HG03135 (cell line): ENCODE measurements around the gene ITFG2.
"Not testable (repeated sequence)": the region's sequence is repeated elsewhere in the genome, so short reads cannot be mapped to it uniquely, and the experiment has no call there.

ENCODE experiments used
- ATAC-seq: cut with Tn5 transposase; IDR thresholded peaks from one replicate; pipeline ENCODE4 v1.9.1; 2021; ENCODE audit warnings: mild to moderate bottlenecking, moderate library complexity; ENCODE audit not compliant: unreplicated experiment

The ITFG2 gene

DNA sequence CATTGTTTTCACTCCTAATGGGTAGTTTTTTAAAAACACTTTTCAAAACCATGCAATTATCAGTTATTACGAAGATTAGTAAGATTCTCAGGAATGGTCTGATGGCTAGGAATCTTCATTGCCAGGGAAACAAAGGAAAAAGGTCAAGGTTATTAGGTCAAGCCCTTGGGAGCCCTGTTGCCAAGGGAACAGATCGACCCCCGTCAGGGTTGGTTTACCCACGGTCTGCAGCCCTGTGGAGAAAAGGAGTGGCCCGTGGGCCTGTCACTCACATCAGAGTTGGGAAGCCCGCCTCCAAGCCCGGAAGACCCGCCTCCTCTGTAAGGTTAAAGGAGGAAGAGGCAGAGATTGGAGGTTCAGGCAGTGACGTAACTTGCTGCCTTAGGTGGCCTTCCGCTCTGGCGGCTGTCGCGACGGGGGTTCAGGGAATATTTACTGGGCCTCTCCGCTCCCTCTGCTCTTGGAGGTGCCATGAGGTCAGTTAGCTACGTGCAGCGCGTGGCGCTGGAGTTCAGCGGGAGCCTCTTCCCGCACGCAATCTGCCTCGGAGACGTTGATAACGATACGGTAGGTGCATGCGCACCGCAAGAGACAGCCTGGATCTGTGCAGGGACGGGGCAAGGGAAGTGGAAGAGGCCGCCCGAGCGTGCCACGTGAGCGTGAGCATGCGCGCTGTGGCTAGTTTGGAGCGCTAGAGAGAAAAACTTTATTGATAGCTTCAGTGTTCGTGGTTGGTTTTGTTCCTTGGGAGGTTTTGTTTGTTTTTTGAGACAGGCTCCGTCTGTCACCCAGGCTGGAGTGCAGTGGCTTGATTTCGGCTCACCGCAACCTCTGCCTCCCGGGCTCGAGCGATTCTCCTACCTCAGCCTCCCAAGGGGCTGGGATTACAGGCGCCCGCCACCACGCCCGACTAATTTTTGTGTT, at the start of gene ITFG2:
Gene ITFG2, plus strand, starts transcription at position 379 of the 924 bp plus-strand sequence. Its CDS starts 93 bp downstream, at position 472.
- ATAC-seq: peak; percentile 90

DNA sequence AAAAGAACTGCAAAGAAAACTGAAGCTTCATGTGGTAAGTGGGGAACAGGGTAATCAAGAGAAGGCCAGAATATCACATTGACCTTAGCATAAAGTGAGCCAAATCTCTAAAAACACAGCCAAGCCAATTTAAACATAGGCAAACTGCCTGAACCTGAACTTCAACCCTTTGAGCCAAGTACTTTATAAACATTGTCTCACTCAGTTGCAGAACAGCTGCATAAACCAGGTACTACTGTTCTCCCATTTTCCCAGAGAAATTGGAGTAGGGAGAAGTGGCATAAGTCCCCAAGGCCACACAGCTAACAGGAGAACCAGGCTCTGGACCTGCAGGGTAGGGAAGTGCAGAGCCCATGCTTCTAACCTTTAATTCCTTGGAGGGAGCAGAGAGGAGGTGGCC, 48.1 kb upstream of the ITFG2 start:
- no peak for ATAC-seq

DNA sequence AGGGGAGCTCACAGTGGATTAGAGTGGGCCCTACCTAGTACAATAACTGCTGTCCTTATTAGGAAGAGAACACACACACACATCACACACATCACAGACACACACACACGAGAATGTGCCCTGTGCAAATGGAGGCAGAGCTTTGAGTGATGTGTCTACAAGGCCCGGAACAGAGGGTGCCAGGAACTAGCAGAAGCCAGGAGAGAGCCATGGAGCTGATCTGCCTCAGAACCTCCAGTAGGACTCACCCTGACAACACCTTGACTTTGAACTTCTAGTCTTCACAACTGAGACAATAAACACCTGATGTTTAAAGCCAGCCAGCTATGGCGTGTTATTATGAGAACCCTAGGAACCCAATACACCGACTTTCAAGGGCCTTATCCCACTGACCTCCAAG, 47.4 kb upstream of the ITFG2 start:
- no peak for ATAC-seq

DNA sequence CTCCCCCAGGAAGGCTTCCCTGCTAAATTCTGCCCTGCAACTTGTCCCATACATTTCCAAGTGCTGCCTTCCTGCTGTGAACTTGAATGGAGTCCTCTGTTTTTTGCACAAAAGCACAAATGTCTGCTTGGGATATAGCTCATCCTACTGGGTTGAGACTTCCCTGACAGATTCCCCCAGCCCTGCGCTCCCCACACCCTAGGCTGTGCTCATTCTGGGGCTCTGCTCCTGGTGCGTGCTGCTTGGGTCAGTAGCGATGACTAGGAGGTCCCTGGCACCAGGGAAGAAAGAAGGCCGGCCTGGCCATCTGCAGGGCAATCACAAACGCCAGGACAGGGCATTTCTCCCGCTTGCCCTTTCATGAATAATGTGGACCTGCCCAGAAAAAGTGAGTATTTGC, 46.9 kb upstream of the ITFG2 start:
- no peak for ATAC-seq

DNA sequence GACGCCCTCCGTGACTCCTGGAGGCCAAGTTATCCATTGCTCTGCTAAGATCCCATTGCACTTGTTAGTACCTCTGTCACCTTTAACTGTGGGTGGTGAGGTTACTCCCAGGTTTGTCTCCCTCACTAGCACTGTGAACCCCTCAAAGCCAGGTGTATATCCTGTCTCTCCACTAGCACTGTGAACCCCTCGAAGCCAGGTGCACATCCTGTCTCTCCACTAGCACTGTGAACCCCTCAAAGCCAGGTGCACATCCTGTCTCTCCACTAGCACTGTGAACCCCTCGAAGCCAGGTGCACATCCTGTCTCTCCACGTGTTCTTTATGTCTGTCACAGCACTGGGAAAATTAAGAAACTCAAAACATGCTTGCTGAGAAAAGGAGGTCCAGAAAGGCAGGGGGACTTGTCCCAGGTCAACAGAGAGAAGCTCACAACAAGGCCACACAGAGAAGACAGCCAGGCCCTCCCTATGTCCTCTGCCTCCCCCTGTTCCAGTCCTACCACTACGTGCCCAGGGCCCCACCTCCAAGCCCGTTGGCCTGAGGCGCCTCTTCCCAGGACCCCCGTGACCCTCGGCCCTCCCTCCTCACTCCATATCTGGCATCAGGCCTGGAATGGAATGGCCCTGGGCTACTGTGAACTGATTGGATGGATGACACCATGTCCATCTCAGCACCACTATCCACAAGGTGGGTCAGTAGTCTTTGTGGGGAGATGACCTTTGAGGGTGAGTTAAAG, 44.1 kb upstream of the ITFG2 start:
- ATAC-seq: no peak

DNA sequence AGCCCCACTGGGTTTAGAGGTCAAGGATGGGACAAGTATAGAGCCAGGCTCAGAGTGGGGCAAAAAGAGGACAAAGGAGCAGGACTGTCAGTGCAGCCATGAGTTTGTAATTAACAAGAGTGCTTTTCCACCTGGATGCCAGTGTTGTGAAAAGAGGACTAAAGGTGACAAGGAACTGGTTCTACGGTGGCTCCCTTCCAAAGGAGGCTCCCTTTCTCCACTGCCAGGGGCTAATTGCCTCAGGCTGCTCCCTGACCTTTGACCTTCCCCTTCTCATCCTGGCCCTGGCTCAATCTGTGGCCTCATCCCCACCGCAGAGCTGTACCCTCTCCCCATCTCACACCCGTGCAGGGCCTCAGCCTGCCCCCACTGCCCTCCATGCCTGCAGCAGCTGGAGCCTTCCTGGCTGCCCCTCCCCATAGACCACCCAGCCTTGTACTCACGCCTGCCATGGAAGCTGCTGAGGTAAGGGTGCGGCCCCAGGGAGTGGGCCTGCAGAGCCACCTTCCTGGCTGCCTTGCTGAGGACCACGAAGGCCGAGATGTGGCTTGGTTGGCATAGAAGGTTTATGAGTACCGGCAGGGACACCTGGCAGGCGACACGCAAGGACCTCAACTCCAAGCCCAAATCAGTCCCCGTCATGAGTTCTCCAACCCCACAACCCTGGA, 42.5 kb upstream of the ITFG2 start:
- ATAC-seq: no peak

DNA sequence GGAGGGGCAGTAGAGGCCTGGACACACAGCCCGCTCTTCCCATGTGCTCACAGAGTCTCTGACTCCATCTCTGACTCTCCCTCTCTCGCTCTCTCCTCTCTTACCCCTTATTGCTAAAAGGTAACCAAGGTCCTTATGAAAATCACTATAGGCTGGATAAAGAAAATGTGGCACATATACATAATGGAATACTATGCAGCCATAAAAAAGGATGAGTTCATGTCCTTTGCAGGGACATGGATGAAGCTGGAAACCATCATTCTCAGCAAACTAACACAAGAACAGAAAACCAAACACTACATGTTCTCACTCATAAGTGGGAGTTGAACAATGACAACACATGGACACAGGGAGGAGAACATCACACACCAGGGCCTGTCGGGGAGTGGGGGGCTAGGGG, 41.9 kb upstream of the ITFG2 start:
- ATAC-seq: not testable (repeated sequence)

DNA sequence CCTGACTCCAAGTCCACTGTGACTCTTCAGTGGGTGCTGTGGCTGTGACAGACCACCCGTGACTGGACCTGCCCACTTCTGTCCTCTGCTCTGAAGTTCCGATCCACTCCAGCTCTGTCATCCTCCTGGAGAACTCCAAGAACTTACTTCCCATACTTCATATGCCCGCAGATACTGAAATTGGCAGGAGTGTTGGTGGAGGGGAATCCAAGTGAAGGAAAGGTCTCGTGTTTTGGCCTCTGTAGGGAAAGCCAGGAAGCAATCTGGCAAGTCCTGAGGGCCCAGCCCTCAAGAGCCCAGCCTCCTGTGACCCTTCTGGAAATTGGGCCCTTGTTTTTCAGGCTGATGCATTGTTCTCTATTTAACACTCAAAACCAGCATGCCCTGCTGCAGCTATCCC, 40.1 kb upstream of the ITFG2 start:
- ATAC-seq: no peak

DNA sequence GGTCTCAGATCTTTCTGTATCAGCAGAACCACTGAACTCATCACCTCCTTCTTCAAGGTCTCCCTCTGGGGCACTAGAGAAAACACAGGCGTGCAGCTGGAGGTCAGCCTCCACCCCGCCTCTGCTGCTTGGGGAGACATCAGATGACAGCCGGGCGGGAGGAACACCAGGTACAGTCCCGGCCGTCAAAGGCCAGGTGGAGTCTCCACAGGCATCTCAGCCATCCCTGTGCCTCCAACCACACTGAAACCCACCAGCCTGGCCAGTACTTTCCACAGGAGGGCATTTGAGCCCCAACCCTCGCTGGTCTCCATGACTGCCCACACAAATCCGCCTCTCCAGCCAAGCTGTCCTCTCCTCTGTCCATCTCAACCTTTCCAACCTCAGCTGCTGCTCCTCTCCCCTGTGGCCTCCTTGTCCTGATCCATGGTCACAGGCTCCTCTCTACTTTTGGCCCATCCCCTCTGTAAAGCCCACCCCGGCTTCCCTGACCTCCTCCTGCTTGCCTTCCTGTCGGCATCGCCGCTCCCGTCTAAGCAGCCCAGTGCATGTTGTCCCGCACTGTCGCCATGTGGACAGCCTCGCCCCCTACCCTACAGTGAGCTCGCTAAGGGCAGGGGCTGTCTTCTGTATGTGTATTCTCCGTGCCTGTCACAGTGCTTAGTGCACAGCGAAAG, 39.1 kb upstream of the ITFG2 start:
- ATAC-seq: no peak

DNA sequence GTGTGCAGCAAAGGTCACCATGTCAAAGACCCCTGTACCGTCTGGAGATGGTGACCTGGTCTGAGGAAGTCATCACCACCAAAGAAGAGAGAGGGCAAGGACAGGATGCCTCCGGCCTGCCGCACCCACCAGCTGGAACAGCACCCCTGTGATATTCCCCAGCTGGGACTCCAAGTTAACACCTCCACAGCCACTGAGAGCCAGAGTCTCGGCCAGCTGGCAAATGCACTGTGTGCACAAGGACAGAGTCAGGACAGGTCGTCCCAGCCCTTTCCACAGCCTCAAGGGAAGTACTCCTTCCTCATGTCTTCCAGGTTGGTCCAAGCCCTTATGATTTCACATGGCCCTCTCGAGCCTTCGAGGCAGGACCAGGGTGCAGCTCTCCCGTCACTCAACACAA, 37.0 kb upstream of the ITFG2 start:
- ATAC-seq: no peak

DNA sequence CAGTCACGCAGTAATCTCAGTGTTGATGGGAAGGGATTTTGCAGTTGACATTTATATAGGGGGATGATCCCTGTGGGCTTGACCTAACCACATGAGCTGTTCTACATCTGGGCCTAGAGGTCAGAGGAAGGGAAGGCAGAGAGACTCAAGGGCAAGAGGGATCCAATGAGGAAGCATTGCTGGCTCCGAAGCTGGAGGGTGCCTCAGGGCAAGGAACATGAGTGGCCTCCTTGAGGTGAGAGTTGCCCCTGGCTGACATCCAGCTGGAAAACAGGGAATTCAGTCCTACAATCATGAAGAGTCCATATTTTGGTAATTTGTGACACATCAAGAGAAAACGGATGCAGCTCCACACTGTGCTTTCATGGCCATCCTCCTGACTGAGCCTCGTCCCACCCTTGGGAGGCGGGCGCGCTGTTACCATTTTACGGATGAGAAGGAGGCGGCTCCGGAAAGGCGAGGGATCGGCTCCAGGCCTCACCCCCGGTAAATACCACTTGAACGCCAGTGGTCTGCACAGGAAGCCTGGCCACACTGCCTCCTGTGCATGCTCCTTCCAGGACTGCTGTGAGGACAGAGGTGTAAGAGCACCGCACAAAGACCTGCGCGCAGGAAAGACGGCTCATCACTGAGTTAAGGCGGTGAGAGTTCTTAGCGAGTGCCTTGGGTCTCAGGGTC, 36.2 kb upstream of the ITFG2 start:
- no peak for ATAC-seq

DNA sequence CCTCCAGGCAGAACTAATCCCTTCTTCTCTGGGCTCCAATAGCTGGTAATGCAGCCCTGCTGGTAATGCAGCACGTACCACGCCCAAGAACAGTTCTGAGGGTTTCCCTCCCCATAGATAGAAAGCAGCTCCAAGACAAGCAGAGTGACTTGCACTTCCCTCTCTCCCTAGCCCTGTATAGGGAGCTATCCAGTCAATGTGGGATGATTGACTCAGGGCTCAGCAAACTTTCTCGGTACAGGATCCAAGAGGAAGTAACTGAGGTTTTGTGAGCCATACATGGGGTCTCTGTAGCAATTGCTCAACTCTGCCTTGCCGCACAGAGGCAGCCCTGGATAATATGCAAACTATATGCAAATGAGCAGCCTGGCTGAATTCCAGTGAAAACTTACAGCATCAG, 33.2 kb upstream of the ITFG2 start:
- no peak for ATAC-seq

DNA sequence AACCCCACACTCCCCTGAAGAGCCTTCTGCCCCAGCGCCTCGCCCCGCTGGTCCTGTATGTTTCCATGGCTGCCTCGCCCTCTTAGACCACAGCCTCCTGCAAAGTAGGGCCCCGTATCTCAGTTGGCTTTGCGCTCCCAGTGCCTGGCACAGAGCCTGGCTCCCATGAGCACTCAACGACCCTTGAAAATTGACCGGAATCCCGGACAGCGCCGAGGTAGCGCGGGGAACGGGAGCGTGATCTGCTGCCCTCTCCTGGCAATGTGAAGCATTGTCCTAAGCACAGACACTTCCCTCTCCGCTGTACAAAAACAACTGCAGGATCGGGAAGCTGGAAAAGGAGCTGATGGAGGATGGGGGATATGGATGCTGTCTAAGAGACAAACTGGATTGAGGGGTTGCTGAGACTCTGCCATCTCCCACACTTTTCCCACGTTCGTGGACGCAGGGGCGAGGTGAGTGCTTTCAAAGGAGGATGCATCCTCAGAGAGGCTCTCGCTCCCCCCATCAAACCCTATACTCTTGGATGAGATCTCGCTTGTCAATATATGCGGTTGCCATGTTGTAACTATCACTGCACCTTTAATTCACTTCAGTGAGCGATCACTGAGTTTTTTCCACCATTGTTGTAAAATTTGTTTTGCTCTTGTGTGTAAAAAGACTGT, 28.4 kb upstream of the ITFG2 start:
- ATAC-seq: no peak

DNA sequence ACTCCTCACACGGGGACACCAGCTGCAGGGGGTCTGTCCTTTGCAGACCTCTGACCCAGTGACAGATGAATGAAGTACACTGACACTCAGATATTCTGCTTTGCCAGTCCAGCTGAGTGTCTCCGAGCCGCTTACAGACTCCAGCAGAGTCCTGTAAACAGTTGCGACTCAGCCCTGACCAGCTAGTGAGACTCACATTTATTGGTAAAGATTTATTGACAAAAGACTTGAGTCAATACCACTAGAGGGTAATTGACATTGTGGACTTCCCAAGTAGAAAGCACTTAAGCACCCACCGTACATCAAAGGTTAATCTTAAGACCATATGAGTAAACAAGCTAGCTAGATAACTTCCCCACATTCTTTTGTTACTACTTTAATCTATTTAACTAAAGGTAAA, 27.5 kb upstream of the ITFG2 start:
- ATAC-seq: no peak

DNA sequence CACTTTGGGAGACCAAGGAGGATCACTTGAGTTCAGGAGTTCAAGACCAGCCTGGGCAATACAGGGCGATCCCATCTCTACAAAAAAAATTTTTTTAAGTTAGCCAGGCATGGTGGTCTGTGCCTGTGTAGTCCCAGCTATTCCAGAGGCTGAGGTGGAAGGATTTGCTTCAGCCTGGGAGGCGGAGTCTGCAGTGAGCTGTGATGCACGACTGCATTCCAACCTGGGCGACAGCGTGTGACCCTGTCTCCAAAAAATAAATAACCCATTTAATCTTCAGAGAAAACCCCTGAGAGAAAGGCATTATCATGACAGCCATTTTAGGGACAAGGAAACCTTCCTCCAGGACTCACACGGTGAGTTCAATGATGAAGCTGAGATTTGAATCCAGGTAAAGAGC, 21.4 kb upstream of the ITFG2 start:
- ATAC-seq: no peak

DNA sequence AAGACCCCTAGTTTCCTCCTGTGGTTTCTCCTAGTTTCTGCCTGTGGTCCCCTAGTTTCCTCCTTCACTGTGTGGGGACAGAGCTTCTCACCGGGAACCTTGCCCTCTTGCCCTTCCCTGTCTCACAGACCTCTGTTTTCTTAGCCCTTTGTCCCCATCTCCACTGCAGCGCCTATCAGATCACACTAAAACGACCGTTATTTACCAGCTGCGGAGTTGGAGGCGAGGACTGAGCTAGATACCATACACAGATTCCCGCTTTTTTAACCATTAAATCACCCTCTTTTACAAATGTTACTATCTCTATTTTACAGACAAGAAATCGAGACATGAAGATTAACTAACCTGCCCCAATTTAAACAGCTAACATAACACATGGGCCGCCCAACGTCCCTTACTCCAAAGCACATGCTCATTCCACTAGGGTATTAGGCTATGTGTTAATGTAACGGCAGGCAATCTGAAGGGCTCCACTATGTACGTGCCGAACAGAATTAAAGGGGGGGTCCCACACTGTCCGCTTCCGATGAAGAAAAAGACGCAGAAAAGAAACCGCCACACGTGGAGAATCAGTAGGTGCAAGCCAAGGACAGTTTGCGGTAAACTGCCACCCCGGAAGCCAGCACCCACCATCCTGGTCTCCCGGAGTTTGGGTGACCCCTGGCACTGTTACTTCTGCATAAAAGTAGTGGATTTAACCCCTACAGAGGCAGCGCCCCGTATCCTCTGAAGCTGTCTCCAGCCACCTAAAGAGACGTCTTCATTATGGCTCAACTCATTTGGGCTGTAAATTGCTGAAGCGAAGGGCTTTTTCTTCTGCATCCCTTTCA, 19.6 kb upstream of the ITFG2 start:
- ATAC-seq: no peak

DNA sequence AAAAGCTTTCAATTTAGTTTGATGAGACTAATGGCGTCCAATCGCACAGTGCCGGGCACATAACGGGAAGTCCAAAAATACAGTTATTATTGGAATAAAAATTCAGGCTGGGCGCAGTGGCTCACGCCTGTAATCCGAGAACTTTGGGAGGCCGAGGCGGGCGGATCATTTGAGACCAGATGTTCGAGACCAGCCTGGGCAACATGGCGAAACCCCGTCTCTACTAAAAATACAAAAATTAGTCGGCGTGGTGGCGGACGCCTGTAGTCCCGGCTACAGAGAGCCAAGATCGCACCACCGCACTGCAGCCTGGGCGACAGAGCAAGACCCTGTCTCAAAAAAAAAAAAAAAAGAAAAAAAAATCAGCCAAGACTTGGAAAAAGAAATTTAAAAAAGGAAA, 18.9 kb upstream of the ITFG2 start:
- no peak for ATAC-seq

DNA sequence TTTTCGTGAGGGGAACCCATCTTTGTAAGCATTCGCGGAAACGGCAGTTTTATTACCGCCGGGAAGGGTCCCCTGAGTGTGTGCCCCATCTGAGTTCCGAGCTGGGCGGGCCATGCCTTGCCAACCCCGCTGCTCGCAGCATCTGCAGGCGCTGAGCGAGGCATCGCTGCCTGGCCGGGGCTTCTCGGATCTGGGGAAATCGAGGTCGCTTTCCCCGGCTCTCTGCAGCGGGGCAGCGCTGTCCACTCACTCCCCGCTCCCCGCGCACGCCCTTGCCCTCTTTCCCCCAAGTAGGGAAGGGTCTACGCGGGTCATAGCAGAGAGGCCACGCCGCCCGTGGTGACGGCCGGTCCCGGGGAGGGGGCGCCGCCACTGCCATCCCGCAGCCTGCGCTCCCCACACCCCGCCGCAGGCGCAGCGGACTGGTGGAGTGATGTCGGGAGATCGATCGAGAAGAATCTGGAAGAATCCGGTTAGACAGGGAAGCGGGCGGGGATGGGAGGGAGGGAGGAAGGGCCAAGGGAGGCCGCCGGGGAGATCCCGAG, 18.2 kb upstream of the ITFG2 start:
- ATAC-seq: peak; percentile 5
